WTC11 (cell line): Measurements from ENCODE around the gene EPX. TPM values are rescaled to one million over a fixed set of nuclear protein-coding genes. Genes with fewer than 3 reads are reported as not detected.

Experiments
- ATAC-seq: fragments of 200-7000 bp; cut with Tn5 transposase; 2 replicates; pipeline ENCODE4 v1.10.0; 2021; ENCODE audit warnings: mild to moderate bottlenecking, moderate library complexity
- CTCF ChIA-PET: fragments of 300-600 bp; sonication (Branson Sonifier 250); formaldehyde crosslinking; loops from one replicate; lab custom pipeline; 2021; ENCODE audit warnings: antibody characterized with exemption; lab: Charles Lee
- POLR2A ChIA-PET: fragments of 350-600 bp; sonication (Branson Sonifier 250); formaldehyde crosslinking; loops from one replicate; lab custom pipeline; 2021; ENCODE audit warnings: antibody characterized with exemption; lab: Charles Lee
- DNase-seq: peaks from one replicate; pipeline ENCODE4 v3.0.0; 2021; ENCODE audit warnings: low spot score
- H3K27ac Mint-ChIP-seq: 2 replicates; pipeline ENCODE4 v1.8.0; 2021; ENCODE audit warnings: mixed read lengths
- H3K27me3 Mint-ChIP-seq: 2 replicates; pipeline ENCODE4 v1.8.0; 2021; ENCODE audit warnings: low read depth, mild to moderate bottlenecking, moderate library complexity, mixed read lengths
- H3K36me3 Mint-ChIP-seq: 2 replicates; pipeline ENCODE4 v1.8.0; 2021; ENCODE audit warnings: mixed read lengths
- H3K4me1 Mint-ChIP-seq: 2 replicates; pipeline ENCODE4 v1.8.0; 2022; ENCODE audit warnings: mixed read lengths
- H3K4me3 Mint-ChIP-seq: 2 replicates; pipeline ENCODE4 v1.8.0; 2021; ENCODE audit warnings: mild to moderate bottlenecking, moderate library complexity, mixed read lengths
- H3K9me3 Mint-ChIP-seq: 2 replicates; pipeline ENCODE4 v1.8.0; 2021; ENCODE audit warnings: mixed read lengths
- AR ChIP-seq: fragments of 250-450 bp; sonication (Bioruptor Pico); IDR thresholded peaks from 2 replicates; pipeline ENCODE4 v1.9.0; 2021; ENCODE audit warnings: mild to moderate bottlenecking
- CTCF ChIP-seq: fragments of 200-600 bp; IDR thresholded peaks from 2 replicates; pipeline ENCODE4 v1.8.0; 2022; ENCODE audit warnings: antibody characterized with exemption
- FOXJ3 ChIP-seq: sonication (generic); formaldehyde crosslinking; IDR thresholded peaks from 2 replicates; pipeline ENCODE4 v1.9.0; 2021; ENCODE audit warnings: missing genetic modification reagents, mild to moderate bottlenecking, borderline replicate concordance
- FOXK1 ChIP-seq: sonication (generic); formaldehyde crosslinking; IDR thresholded peaks from 2 replicates; pipeline ENCODE4 v1.8.0; 2022; ENCODE audit warnings: mild to moderate bottlenecking, moderate library complexity, missing genetic modification reagents
- JUN ChIP-seq: sonication (generic); formaldehyde crosslinking; IDR thresholded peaks from 2 replicates; pipeline ENCODE4 v1.8.0; 2023; ENCODE audit warnings: mild to moderate bottlenecking, missing genetic modification reagents
- NFE2L1 ChIP-seq: sonication (generic); formaldehyde crosslinking; IDR thresholded peaks from 2 replicates; pipeline ENCODE4 v1.8.1; 2023; ENCODE audit warnings: missing genetic modification reagents
- TCF7 ChIP-seq: sonication (generic); formaldehyde crosslinking; IDR thresholded peaks from 2 replicates; pipeline ENCODE4 v1.8.0; 2022; ENCODE audit warnings: mild to moderate bottlenecking, low read depth, missing genetic modification reagents, moderate library complexity
- ZNF121 ChIP-seq: sonication (generic); formaldehyde crosslinking; IDR thresholded peaks from 2 replicates; pipeline ENCODE4 v1.8.0; 2023; ENCODE audit warnings: missing genetic modification reagents
- ZNF232 ChIP-seq: sonication (generic); formaldehyde crosslinking; IDR thresholded peaks from 2 replicates; pipeline ENCODE4 v1.8.0; 2022; ENCODE audit warnings: mild to moderate bottlenecking, missing genetic modification reagents
- ZNF263 ChIP-seq: sonication (generic); formaldehyde crosslinking; IDR thresholded peaks from 2 replicates; pipeline ENCODE4 v1.8.1; 2022; ENCODE audit warnings: low read depth, mild to moderate bottlenecking, moderate library complexity, missing genetic modification reagents
- ZNF671 ChIP-seq: fragments of 250-450 bp; sonication (Bioruptor Pico); IDR thresholded peaks from 2 replicates; pipeline ENCODE4 v1.8.0; 2021; ENCODE audit warnings: mild to moderate bottlenecking
- ZSCAN18 ChIP-seq: fragments of 250-450 bp; sonication (Bioruptor Pico); IDR thresholded peaks from 2 replicates; pipeline ENCODE4 v2.1.2; 2022; ENCODE audit warnings: mild to moderate bottlenecking, moderate library complexity
- total RNA-seq: library from RNA; stranded (reverse); gene quantifications from 3 replicates; pipeline ENCODE4 v1.2.3, GENCODE V29; 2021
- TF ChIP-seq, protein P1 (sequence below): sonication (generic); formaldehyde crosslinking; IDR thresholded peaks from 2 replicates; pipeline ENCODE4 v1.8.1; 2022; ENCODE audit warnings: mild to moderate bottlenecking, moderate library complexity, missing genetic modification reagents
- TF ChIP-seq, protein P2 (sequence below): sonication (generic); formaldehyde crosslinking; IDR thresholded peaks from 2 replicates; pipeline ENCODE4 v1.8.1; 2023; ENCODE audit warnings: mild to moderate bottlenecking, missing genetic modification reagents
- TF ChIP-seq, protein P3 (sequence below): sonication (generic); formaldehyde crosslinking; IDR thresholded peaks from 2 replicates; pipeline ENCODE4 v1.8.0; 2022; ENCODE audit warnings: mild to moderate bottlenecking, missing genetic modification reagents

EPX gene
- total RNA-seq, 1 experiment from 2014 or later, result not detected

- TF ChIP-seq AR (CRISPR knock-in tag), result no peak
- TF ChIP-seq FOXJ3 (CRISPR knock-in tag), result no peak
- TF ChIP-seq, protein P1, sequence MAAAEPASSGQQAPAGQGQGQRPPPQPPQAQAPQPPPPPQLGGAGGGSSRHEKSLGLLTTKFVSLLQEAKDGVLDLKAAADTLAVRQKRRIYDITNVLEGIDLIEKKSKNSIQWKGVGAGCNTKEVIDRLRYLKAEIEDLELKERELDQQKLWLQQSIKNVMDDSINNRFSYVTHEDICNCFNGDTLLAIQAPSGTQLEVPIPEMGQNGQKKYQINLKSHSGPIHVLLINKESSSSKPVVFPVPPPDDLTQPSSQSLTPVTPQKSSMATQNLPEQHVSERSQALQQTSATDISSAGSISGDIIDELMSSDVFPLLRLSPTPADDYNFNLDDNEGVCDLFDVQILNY, result no peak
- no peak for TF ChIP-seq ZNF121 (CRISPR knock-in tag)
- no peak for TF ChIP-seq ZNF671 (CRISPR knock-in tag)
Measured at GRCh38 chr17:58229881-58230280, 37.4 kb downstream of the EPX start (continued).

DNA sequence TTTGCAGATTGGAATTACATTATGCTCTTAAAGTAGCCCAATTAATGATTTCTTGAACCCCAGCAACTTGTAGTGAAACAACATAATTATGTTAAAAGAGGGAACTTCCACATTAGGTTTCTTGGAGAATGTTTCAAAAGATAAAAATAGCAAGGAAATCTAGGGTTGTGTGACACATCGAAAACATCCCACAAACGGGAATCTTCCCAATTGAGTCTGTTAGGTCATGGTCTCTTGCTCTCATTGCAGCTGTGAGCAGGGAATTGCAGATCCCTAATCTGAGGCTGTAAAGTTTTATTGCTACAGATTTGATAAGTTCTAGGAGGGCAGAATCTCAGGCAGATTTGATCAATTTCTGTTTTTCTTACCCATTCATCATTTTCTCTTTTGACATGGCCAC, 39.1 kb downstream of the EPX start:
- POLR2A ChIA-PET, result no interaction called here
- ATAC-seq (no peak), DNase-seq (no peak)
- CTCF ChIA-PET, result interaction anchor here (1.2 to 1.9 kb wide), 4 partner anchors 12 to 31 kb away, joined by 5 to 12 read pairs (median 8); partner anchors contain the start of gene MKS1
- Mint-ChIP-seq H3K4me3 (no peak overlapping the region), H3K36me3 (no peaks in the 10 kb centered on the region), H3K9me3 (no peaks in the 10 kb centered on the region)
- no peak for TF ChIP-seq TCF7 (CRISPR knock-in tag)
- TF ChIP-seq NFE2L1 (CRISPR knock-in tag), result no peak
- no peak for TF ChIP-seq ZNF263 (CRISPR knock-in tag)
- TF ChIP-seq, all 79 proteins: peak for 0
- Mint-ChIP-seq H3K27ac (no peak overlapping the region), H3K4me1 (peaks cover 11% of the 10 kb centered on the region), H3K27me3 (peaks cover 72% of the 10 kb centered on the region)

DNA sequence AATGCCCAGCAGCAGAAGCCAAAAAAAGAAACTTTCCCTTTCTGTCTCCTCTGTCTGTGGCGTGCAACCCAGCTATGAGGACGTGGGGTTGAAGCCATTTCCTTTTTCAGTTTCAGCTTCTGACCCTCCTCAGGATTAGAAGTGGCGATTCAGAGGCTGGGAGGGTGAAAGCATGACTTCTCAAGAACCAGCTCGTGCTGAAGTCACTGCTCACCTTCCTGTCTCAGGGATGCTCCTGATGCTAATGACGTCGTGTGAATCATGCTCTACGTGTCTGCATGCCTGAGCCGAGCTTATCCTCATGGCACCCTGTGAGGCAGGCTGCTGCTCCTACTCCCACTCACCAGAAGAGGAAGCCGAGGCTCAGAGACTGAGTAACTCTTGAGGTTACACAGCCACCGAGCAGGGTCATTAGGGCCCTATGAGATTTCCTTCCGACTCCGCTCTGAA, 40.2 kb downstream of the EPX start:
- DNase-seq (peak; percentile 16), ATAC-seq (peak; percentile 64)
- TF ChIP-seq, protein P2, sequence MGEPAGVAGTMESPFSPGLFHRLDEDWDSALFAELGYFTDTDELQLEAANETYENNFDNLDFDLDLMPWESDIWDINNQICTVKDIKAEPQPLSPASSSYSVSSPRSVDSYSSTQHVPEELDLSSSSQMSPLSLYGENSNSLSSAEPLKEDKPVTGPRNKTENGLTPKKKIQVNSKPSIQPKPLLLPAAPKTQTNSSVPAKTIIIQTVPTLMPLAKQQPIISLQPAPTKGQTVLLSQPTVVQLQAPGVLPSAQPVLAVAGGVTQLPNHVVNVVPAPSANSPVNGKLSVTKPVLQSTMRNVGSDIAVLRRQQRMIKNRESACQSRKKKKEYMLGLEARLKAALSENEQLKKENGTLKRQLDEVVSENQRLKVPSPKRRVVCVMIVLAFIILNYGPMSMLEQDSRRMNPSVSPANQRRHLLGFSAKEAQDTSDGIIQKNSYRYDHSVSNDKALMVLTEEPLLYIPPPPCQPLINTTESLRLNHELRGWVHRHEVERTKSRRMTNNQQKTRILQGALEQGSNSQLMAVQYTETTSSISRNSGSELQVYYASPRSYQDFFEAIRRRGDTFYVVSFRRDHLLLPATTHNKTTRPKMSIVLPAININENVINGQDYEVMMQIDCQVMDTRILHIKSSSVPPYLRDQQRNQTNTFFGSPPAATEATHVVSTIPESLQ (CRISPR knock-in tag), result no peak
- no peak for TF ChIP-seq ZSCAN18 (CRISPR knock-in tag)
- TF ChIP-seq, protein P3, sequence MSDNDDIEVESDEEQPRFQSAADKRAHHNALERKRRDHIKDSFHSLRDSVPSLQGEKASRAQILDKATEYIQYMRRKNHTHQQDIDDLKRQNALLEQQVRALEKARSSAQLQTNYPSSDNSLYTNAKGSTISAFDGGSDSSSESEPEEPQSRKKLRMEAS, result no peak
- no peak for TF ChIP-seq ZNF232 (CRISPR knock-in tag)
- TF ChIP-seq JUN (CRISPR knock-in tag), result no peak
- no peak for TF ChIP-seq CTCF
- TF ChIP-seq FOXK1 (CRISPR knock-in tag), result no peak
- peaks cover 72% of the 10 kb centered on the region for H3K27me3 Mint-ChIP-seq
- H3K27ac Mint-ChIP-seq, result no peak overlapping the region
- no peaks in the 10 kb centered on the region for H3K9me3 Mint-ChIP-seq
- peaks cover 11% of the 10 kb centered on the region for H3K4me1 Mint-ChIP-seq
- H3K4me3 Mint-ChIP-seq, result no peak overlapping the region
- CTCF ChIA-PET, result interaction anchor here (0.8 to 1.9 kb wide), 7 partner anchors 8 to 214 kb away, joined by 3 to 12 read pairs (median 4); no protein-coding TSS in a partner anchor
- H3K36me3 Mint-ChIP-seq, result no peaks in the 10 kb centered on the region
- POLR2A ChIA-PET, result interaction anchor here (0.6 kb wide), 1 partner anchor 244 kb away, joined by 5 read pairs; no protein-coding TSS in a partner anchor
